Uterus (tissue), 4 donors: ENCODE results near the gene CLCF1. TPM values are rescaled to one million over a fixed set of nuclear protein-coding genes. Genes with fewer than 3 reads are reported as not detected.

Experiments
- DNase-seq, 2 donors: peaks; one replicate each; pipeline ENCODE4 v3.0.0-alpha.2; 2019 to 2020
- H3K27ac ChIP-seq, 2 donors: fragments of 200-600 bp; sonication (generic); 1 replicate in 1 of 2; 2 replicates in 1 of 2; pipeline ENCODE4 v1.5.1; 2016 to 2018
- H3K27me3 ChIP-seq, 2 donors: fragments of 200-600 bp; sonication (generic); one replicate each; pipeline ENCODE4 v1.5.1; 2018 to 2019; ENCODE audit warnings: control low read depth in 1 of 2
- H3K36me3 ChIP-seq, 2 donors: fragments of 200-600 bp; sonication (generic); one replicate each; pipeline ENCODE4 v1.5.1; 2019; ENCODE audit warnings: control low read depth in 1 of 2
- H3K4me1 ChIP-seq, 2 donors: fragments of 200-600 bp; sonication (generic); one replicate each; pipeline ENCODE4 v1.5.1; 2018 to 2019; ENCODE audit warnings: control low read depth in 1 of 2
- H3K4me3 ChIP-seq, 2 donors: fragments of 200-600 bp; sonication (generic); 1 replicate in 1 of 2; 2 replicates in 1 of 2; pipeline ENCODE4 v1.5.1; 2018 to 2019; ENCODE audit warnings: mild to moderate bottlenecking in 1 of 2
- H3K9me3 ChIP-seq, 2 donors: fragments of 200-600 bp; sonication (generic); one replicate each; pipeline ENCODE4 v1.5.1; 2019; ENCODE audit warnings: control low read depth in 1 of 2
- CTCF ChIP-seq, 4 experiments: fragments of 200-600 bp in 2 of 4; fragments of 450-650 bp in 2 of 4; sonication (generic) in 2 of 4; IDR thresholded peaks; one replicate each; pipeline ENCODE4 v1.5.1; 2016 to 2019; ENCODE audit warnings: antibody characterized with exemption in 4 of 4, mild to moderate bottlenecking in 2 of 4, moderate library complexity in 1 of 4
- POLR2A ChIP-seq, 2 donors: fragments of 450-650 bp; IDR thresholded peaks; one replicate each; pipeline ENCODE4 v1.6.1; 2016; ENCODE audit warnings: antibody characterized with exemption in 2 of 2, mild to moderate bottlenecking in 1 of 2, moderate library complexity in 1 of 2
- intact Hi-C: fragments of 100-400 bp; cut with DNase I; formaldehyde crosslinking; loops from one replicate; pipeline ENCODE4 v1.15.1; 2023; ENCODE audit warnings: low total_unique reads
- total RNA-seq, 4 donors: library from RNA; depleted of rRNA in 3 of 4; stranded (reverse); fragments of >200 nt in 3 of 4; gene quantifications; one replicate each; pipeline versions ENCODE4 v1.1.0 to v1.2.4, GENCODE V29; 2014 to 2023
- donor health status: DM: yes; HTN: yes; CAD: no.

The CLCF1 gene
- 10 to 100 TPM in 1 of 4 donors, 1 to 10 TPM in 2, under 1 TPM in 1; 0.77 to 19.3 (median 7.4) TPM for total RNA-seq

- intact Hi-C loops = no loop called here
- peak within 1 kb of the TSS; percentile 92 to 99 for H3K27ac ChIP-seq
- no peaks in the 10 kb centered on the region for H3K9me3 ChIP-seq
- H3K4me1 ChIP-seq = no peaks in the 10 kb centered on the region
- no peaks in the 10 kb centered on the region for H3K27me3 ChIP-seq
- DNase-seq = peak; percentile 79 to 83
- H3K4me3 ChIP-seq = peak within 1 kb of the TSS; percentile 52 to 85
- H3K36me3 ChIP-seq = no peaks in the 10 kb centered on the region
- TF ChIP-seq CTCF (IDR thresholded peaks at IDR 0.05) = no peak
- TF ChIP-seq POLR2A (IDR thresholded peaks at IDR 0.05) = peak in 1 of 2 donors; percentile 43
Observed at GRCh38 chr11:67372993-67373647, at the start of gene CLCF1. TSS of gene CLCF1 (minus strand) at chr11:67373598. CDS start at chr11:67373539, 59 bp downstream.

GRCh38 chr11:67422891-67423290 is 49.5 kb upstream of the CLCF1 start:
- TF ChIP-seq CTCF (IDR thresholded peaks at IDR 0.05) = no peak
- TF ChIP-seq POLR2A (IDR thresholded peaks at IDR 0.05) = no peak
- intact Hi-C loops = no loop called here
- no peak overlapping the region for H3K27ac ChIP-seq

GRCh38 chr11:67421430-67422031 is 48.1 kb upstream of the CLCF1 start:
- H3K27ac ChIP-seq = peak overlapping the region; percentile 57 to 91
- intact Hi-C loops = no loop called here
- no peak for DNase-seq
- no peaks in the 10 kb centered on the region for H3K9me3 ChIP-seq
- H3K36me3 ChIP-seq = no peaks in the 10 kb centered on the region
- no peaks in the 10 kb centered on the region for H3K27me3 ChIP-seq
- H3K4me1 ChIP-seq = peaks cover 0 to 8% of the 10 kb centered on the region in 2 donors
- TF ChIP-seq CTCF (IDR thresholded peaks at IDR 0.05) (no peak), POLR2A (IDR thresholded peaks at IDR 0.05) (no peak)
- peak overlapping the region; percentile 26 to 65 for H3K4me3 ChIP-seq

More at GRCh38 chr11:67422891-67423290, 49.5 kb upstream of the CLCF1 start:
- Histone ChIP-seq H3K9me3 (no peaks in the 10 kb centered on the region), H3K36me3 (no peaks in the 10 kb centered on the region), H3K4me1 (peaks cover 0 to 8% of the 10 kb centered on the region in 2 donors), H3K4me3 (no peak overlapping the region), H3K27me3 (no peaks in the 10 kb centered on the region)
- DNase-seq = no peak

- peak; percentile 95 to 96 for DNase-seq
- peak in 2 of 4 experiments; percentile 15 to 38 for TF ChIP-seq CTCF (IDR thresholded peaks at IDR 0.05)
- peak; percentile 78 to 83 for TF ChIP-seq POLR2A (IDR thresholded peaks at IDR 0.05)
- H3K4me1 ChIP-seq = peaks cover 0 to 11% of the 10 kb centered on the region in 2 donors
- H3K27me3 ChIP-seq = no peaks in the 10 kb centered on the region
- intact Hi-C loops = no loop called here
- H3K27ac ChIP-seq = peak overlapping the region; percentile 72 to 91
- peak overlapping the region; percentile 26 to 65 for H3K4me3 ChIP-seq
- H3K9me3 ChIP-seq = no peaks in the 10 kb centered on the region
- H3K36me3 ChIP-seq = no peaks in the 10 kb centered on the region
Observed at GRCh38 chr11:67420646-67421429, 47.4 kb upstream of the CLCF1 start.
